LNCAP (cell line): ENCODE data around the gene C16orf95.

Source experiments
- CTCF ChIP-seq: fragments of 450-650 bp; IDR thresholded peaks from 2 replicates; pipeline ENCODE4 v1.5.1; 2017; ENCODE audit warnings: mild to moderate bottlenecking

The C16orf95 gene

GRCh38 chr16:87253536-87253935 is 63.7 kb downstream of the C16orf95 start:
- no peak for TF ChIP-seq CTCF
